A673 (cell line): ENCODE results near the gene NT5C2. TPM values are rescaled to one million over a fixed set of nuclear protein-coding genes. Genes with fewer than 3 reads are reported as not detected.

Source experiments
- BruUV-seq: library from RNA; stranded (reverse); fragments of 400-500 nt; replicated peaks from 2 replicates; lab custom pipeline; 2021; lab: Mats Ljungman, UMichigan
- CTCF ChIA-PET: fragments of 300-600 bp; sonication (Branson Sonifier 250); formaldehyde crosslinking; loops from one replicate; lab custom pipeline; 2022; ENCODE audit warnings: antibody characterized with exemption; lab: Charles Lee
- POLR2A ChIA-PET: fragments of 300-600 bp; sonication (Branson Sonifier 250); formaldehyde crosslinking; loops from one replicate; lab custom pipeline; 2022; ENCODE audit warnings: antibody characterized with exemption; ENCODE audit not compliant: low non-redundant PET; lab: Charles Lee
- DNase-seq: peaks from one replicate; pipeline ENCODE4 v3.0.0-alpha.2; 2015; ENCODE audit warnings: low spot score
- H3K27ac ChIP-seq: fragments of 200-600 bp; sonication (generic); 2 replicates; pipeline ENCODE4 v1.5.1; 2016; ENCODE audit warnings: mixed run types, low read depth, mild to moderate bottlenecking, mixed read lengths, antibody characterized with exemption, low read length; ENCODE audit not compliant: poor library complexity, severe bottlenecking
- H3K27me3 ChIP-seq: fragments of 200-600 bp; sonication (generic); replicated peaks from 2 replicates; pipeline ENCODE4 v1.6.1; 2017; ENCODE audit warnings: mixed run types, low read depth, mild to moderate bottlenecking, mixed read lengths, antibody characterized with exemption, low read length; ENCODE audit not compliant: insufficient read depth, poor library complexity
- H3K36me3 ChIP-seq: fragments of 200-600 bp; sonication (generic); 2 replicates; pipeline ENCODE4 v1.6.1; 2016; ENCODE audit warnings: mixed run types, mild to moderate bottlenecking, mixed read lengths, antibody characterized with exemption, low read length; ENCODE audit not compliant: insufficient read depth, poor library complexity, severe bottlenecking
- H3K4me1 ChIP-seq: fragments of 200-600 bp; sonication (generic); 2 replicates; pipeline ENCODE4 v1.6.1; 2017; ENCODE audit warnings: mixed run types, mild to moderate bottlenecking, mixed read lengths, antibody characterized with exemption, low read length; ENCODE audit not compliant: insufficient read depth, poor library complexity, severe bottlenecking
- H3K4me3 ChIP-seq: fragments of 200-600 bp; sonication (generic); 2 replicates; pipeline ENCODE4 v1.5.1; 2016; ENCODE audit warnings: low read depth, mixed run types, mild to moderate bottlenecking, mixed read lengths, low read length; ENCODE audit not compliant: poor library complexity, severe bottlenecking
- H3K9me3 ChIP-seq: fragments of 200-600 bp; sonication (generic); 2 replicates; pipeline ENCODE4 v1.6.1; 2016; ENCODE audit warnings: mixed run types, low read depth, mild to moderate bottlenecking, mixed read lengths, antibody characterized with exemption, low read length; ENCODE audit not compliant: poor library complexity, severe bottlenecking
- EZH2 ChIP-seq: fragments of 200-600 bp; sonication (generic); IDR thresholded peaks from 2 replicates; pipeline ENCODE4 v1.6.1; 2017; ENCODE audit warnings: borderline replicate concordance, low read depth, mild to moderate bottlenecking, mixed read lengths, antibody characterized with exemption, low read length; ENCODE audit not compliant: poor library complexity, severe bottlenecking
- intact Hi-C: fragments of 100-400 bp; cut with micrococcal nuclease; formaldehyde crosslinking; loops from one replicate; pipeline ENCODE4 v1.10.0; 2022; ENCODE audit not compliant: unreplicated experiment
- total RNA-seq: library from RNA; stranded (reverse); gene quantifications from 2 replicates; pipeline ENCODE4 v1.2.3, GENCODE V29; 2021
- TF ChIP-seq, protein P1 (sequence below): fragments of 300-800, 200-600 bp; sonication (generic); conservative IDR thresholded peaks from 2 replicates; pipeline ENCODE4 v1.5.1; 2017; ENCODE audit warnings: low read depth, mild to moderate bottlenecking, antibody characterized with exemption, low read length, moderate library complexity, mixed read lengths

Gene NT5C2
- total RNA-seq, 1 experiment from 2014 or later: 61.8 TPM

DNA sequence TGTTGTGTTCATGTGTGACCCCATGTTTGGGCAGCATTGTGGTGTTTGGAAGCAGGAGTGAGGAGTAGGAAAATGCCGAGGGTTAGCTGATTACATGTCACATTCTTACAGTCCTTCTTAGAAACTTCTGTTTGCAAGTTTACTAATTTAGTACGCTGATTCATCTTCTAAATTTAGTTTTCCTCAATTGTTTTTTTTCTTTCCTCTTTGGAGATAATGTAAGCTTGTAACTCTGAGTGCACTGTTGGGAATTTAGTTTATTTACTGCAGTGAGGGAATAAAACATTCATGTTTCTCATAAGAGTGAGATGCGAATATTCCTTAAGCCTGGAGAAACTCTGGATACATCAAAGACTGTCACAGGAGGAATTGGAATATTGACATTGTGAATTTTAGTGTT lies 135.0 kb downstream of the NT5C2 start:
- ChIA-PET POLR2A (no interaction called here), CTCF (no interaction called here)
- H3K36me3 ChIP-seq: no peaks in the 10 kb centered on the region
- intact Hi-C loops: no loop called here
- no peak overlapping the region for H3K27ac ChIP-seq
- H3K4me3 ChIP-seq: no peak overlapping the region
- TF ChIP-seq, protein P1, sequence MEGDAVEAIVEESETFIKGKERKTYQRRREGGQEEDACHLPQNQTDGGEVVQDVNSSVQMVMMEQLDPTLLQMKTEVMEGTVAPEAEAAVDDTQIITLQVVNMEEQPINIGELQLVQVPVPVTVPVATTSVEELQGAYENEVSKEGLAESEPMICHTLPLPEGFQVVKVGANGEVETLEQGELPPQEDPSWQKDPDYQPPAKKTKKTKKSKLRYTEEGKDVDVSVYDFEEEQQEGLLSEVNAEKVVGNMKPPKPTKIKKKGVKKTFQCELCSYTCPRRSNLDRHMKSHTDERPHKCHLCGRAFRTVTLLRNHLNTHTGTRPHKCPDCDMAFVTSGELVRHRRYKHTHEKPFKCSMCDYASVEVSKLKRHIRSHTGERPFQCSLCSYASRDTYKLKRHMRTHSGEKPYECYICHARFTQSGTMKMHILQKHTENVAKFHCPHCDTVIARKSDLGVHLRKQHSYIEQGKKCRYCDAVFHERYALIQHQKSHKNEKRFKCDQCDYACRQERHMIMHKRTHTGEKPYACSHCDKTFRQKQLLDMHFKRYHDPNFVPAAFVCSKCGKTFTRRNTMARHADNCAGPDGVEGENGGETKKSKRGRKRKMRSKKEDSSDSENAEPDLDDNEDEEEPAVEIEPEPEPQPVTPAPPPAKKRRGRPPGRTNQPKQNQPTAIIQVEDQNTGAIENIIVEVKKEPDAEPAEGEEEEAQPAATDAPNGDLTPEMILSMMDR: no peak
- H3K9me3 ChIP-seq: no peaks in the 10 kb centered on the region
- H3K4me1 ChIP-seq: no peaks in the 10 kb centered on the region
- no peak for DNase-seq
- H3K27me3 ChIP-seq: no peaks in the 10 kb centered on the region
- BruUV-seq: no TSS peak

DNA sequence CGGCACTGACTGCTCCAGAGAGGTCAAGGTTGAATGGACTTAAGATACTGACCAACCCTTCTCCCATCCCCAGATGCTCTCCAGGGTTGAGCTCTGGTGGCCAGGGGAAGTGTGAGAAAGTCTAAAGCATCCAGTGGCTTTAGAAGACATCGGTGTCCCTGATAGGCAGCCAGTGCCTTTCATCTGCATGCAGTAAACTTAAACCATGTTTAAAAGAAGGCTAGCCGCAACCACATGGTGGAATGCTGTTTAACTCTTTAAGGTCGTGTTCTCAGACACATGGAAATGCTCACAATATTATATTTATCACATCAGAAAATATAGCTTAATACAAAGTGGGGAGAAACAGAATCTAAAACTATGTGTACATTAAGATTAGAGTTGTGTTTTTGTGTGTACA lies 138.0 kb downstream of the NT5C2 start:
- no peak overlapping the region for H3K4me3 ChIP-seq
- intact Hi-C loops: no loop called here
- POLR2A ChIA-PET: no interaction called here
- H3K4me1 ChIP-seq: no peaks in the 10 kb centered on the region
- no peak for TF ChIP-seq EZH2
- no peak for DNase-seq
- BruUV-seq: no TSS peak
- CTCF ChIA-PET: no interaction called here
- no peaks in the 10 kb centered on the region for H3K36me3 ChIP-seq
- H3K27me3 ChIP-seq: no peaks in the 10 kb centered on the region
- H3K9me3 ChIP-seq: no peaks in the 10 kb centered on the region
- H3K27ac ChIP-seq: no peak overlapping the region

DNA sequence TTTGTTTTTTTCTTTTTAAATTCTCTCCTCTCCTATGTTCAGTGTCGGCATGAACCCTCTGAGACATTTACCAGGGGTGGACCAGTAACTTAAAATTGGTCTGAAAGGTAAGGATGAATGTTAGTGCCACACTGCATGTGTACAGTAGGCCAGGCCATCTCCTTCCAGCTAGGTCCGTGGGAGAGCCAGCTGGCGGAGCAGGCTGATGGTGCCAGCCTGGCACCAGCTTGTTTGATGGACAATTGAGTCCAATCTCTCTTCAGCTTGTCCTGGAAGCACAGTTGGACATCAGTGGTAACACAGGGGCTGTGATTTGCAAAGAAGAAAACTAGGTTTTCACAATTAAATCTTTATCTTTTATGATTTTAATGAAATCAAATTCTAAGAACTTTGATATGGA lies 138.5 kb downstream of the NT5C2 start:
- Histone ChIP-seq H3K4me3 (no peak overlapping the region), H3K9me3 (no peaks in the 10 kb centered on the region), H3K27me3 (no peaks in the 10 kb centered on the region), H3K27ac (no peak overlapping the region), H3K36me3 (no peaks in the 10 kb centered on the region), H3K4me1 (no peaks in the 10 kb centered on the region)
- no peak for DNase-seq
- CTCF ChIA-PET: interaction anchor here (0.5 kb wide), 1 partner anchor 135 kb away, joined by 4 read pairs; no protein-coding TSS in a partner anchor
- no TSS peak for BruUV-seq
- POLR2A ChIA-PET: interaction anchor here (0.7 kb wide), 1 partner anchor 9 kb away, joined by 3 read pairs; no protein-coding TSS in a partner anchor
- intact Hi-C loops: no loop called here
- TF ChIP-seq EZH2: no peak
- TF ChIP-seq, protein P1: no peak
